HG03565 (cell line): Measurements from ENCODE around the gene MIXL1.
"Not testable (repeated sequence)": the region's sequence is repeated elsewhere in the genome, so short reads cannot be mapped to it uniquely, and the experiment has no call there.

Experiments
- ATAC-seq: cut with Tn5 transposase; IDR thresholded peaks from one replicate; pipeline ENCODE4 v1.9.1; 2021; ENCODE audit warnings: mild to moderate bottlenecking, moderate library complexity; ENCODE audit not compliant: unreplicated experiment

Gene MIXL1

GRCh38 chr1:226223157-226223785 lies at the start of gene MIXL1:
TSS of gene MIXL1 (plus strand) at chr1:226223664. CDS start at chr1:226223682, 18 bp downstream.
- ATAC-seq = peak; percentile 23

- ATAC-seq = no peak
Observed at GRCh38 chr1:226176870-226177269, 46.6 kb upstream of the MIXL1 start.

GRCh38 chr1:226181996-226182714 lies 41.3 kb upstream of the MIXL1 start:
- no peak for ATAC-seq

- ATAC-seq = no peak
Observed at GRCh38 chr1:226185141-226186036, 38.1 kb upstream of the MIXL1 start.

GRCh38 chr1:226186124-226187018 lies 37.1 kb upstream of the MIXL1 start, which contains the start of gene ACBD3:
TSS of gene ACBD3 (minus strand) at chr1:226186741. CDS start at chr1:226186675, 66 bp downstream.
- ATAC-seq = peak; percentile 80

GRCh38 chr1:226187019-226187322 lies 36.5 kb upstream of the MIXL1 start:
- ATAC-seq = no peak

- no peak for ATAC-seq
Observed at GRCh38 chr1:226187380-226187779, 36.1 kb upstream of the MIXL1 start.

GRCh38 chr1:226195144-226195543 lies 28.3 kb upstream of the MIXL1 start:
- no peak for ATAC-seq

GRCh38 chr1:226199971-226200370 lies 23.5 kb upstream of the MIXL1 start:
- no peak for ATAC-seq

- no peak for ATAC-seq
Observed at GRCh38 chr1:226201029-226201593, 22.4 kb upstream of the MIXL1 start.

GRCh38 chr1:226202246-226202645 lies 21.2 kb upstream of the MIXL1 start:
- ATAC-seq = no peak

GRCh38 chr1:226202666-226203065 lies 20.8 kb upstream of the MIXL1 start:
- ATAC-seq = not testable (repeated sequence)

- ATAC-seq = no peak
Observed at GRCh38 chr1:226203240-226203639, 20.2 kb upstream of the MIXL1 start.

GRCh38 chr1:226203655-226204054 lies 19.8 kb upstream of the MIXL1 start:
- no peak for ATAC-seq

- no peak for ATAC-seq
Observed at GRCh38 chr1:226204198-226204597, 19.3 kb upstream of the MIXL1 start.

- ATAC-seq = no peak
Observed at GRCh38 chr1:226207048-226207447, 16.4 kb upstream of the MIXL1 start.

- no peak for ATAC-seq
Observed at GRCh38 chr1:226209307-226210059, 14.0 kb upstream of the MIXL1 start.

- ATAC-seq = no peak
Observed at GRCh38 chr1:226210571-226211176, 12.8 kb upstream of the MIXL1 start.

- no peak for ATAC-seq
Observed at GRCh38 chr1:226211181-226211821, 12.2 kb upstream of the MIXL1 start.
